Colonic mucosa (tissue), 4 donors: ENCODE results near the gene B9D1. TPM values are rescaled to one million over a fixed set of nuclear protein-coding genes. Genes with fewer than 3 reads are reported as not detected.

Experiments
- DNase-seq: peaks from one replicate; pipeline ENCODE4 v3.0.0-alpha.2; 2020
- H3K27ac ChIP-seq: fragments of 200-600 bp; one replicate; pipeline ENCODE4 v1.8.0; 2021
- H3K27me3 ChIP-seq: fragments of 200-600 bp; one replicate; pipeline ENCODE4 v1.8.0; 2021
- H3K36me3 ChIP-seq: fragments of 200-600 bp; one replicate; pipeline ENCODE4 v1.8.0; 2021
- H3K4me1 ChIP-seq: fragments of 200-600 bp; one replicate; pipeline ENCODE4 v1.8.0; 2021; ENCODE audit warnings: mild to moderate bottlenecking
- H3K4me3 ChIP-seq: fragments of 200-600 bp; one replicate; pipeline ENCODE4 v1.8.0; 2021
- H3K9ac ChIP-seq, 2 donors: one replicate each; pipeline ENCODE4 v1.7.0; 2013; ENCODE audit warnings: control low read depth in 2 of 2, low read depth in 2 of 2, low read length in 2 of 2
- H3K9me3 ChIP-seq: fragments of 200-600 bp; one replicate; pipeline ENCODE4 v1.8.0; 2021
- CTCF ChIP-seq: fragments of 200-600 bp; IDR thresholded peaks from one replicate; pipeline ENCODE4 v1.8.0; 2022; ENCODE audit warnings: antibody characterized with exemption, mild to moderate bottlenecking
- intact Hi-C: fragments of 100-400 bp; cut with DNase I; formaldehyde crosslinking; loops from one replicate; pipeline ENCODE4 v1.14.1; 2022
- total RNA-seq, 2 donors: library from RNA; stranded (reverse); fragmentation: NEBNext Ultra II Directional in 1 of 2; extraction: Animal tissue kit (Norgen Biotek cat#: 25700) in 1 of 2; gene quantifications; one replicate each; pipeline ENCODE4 v1.2.1, GENCODE V29; 2021
- donor health status: healthy.
- donor health status: DM: no; HTN: no; CAD: no.
- donor health status: DM: no; HTN: no; CAD: no.

The B9D1 gene
- total RNA-seq, 2 donors from 2014 or later: 5.6 to 11.9 TPM

- DNase-seq: no peak
- Histone ChIP-seq H3K27ac (no peak overlapping the region), H3K36me3 (no peaks in the 10 kb centered on the region), H3K27me3 (no peaks in the 10 kb centered on the region), H3K9ac (no peak overlapping the region), H3K4me1 (no peaks in the 10 kb centered on the region), H3K4me3 (no peak overlapping the region), H3K9me3 (no peaks in the 10 kb centered on the region)
- intact Hi-C loops: no loop called here
- peak; percentile 34 for TF ChIP-seq CTCF
Measured at GRCh38 chr17:19336938-19337711, 25.4 kb downstream of the B9D1 start.

GRCh38 chr17:19335951-19336631 is 26.4 kb downstream of the B9D1 start:
- Histone ChIP-seq H3K27me3 (no peaks in the 10 kb centered on the region), H3K36me3 (no peaks in the 10 kb centered on the region), H3K4me3 (no peak overlapping the region), H3K27ac (no peak overlapping the region), H3K4me1 (no peaks in the 10 kb centered on the region), H3K9me3 (no peaks in the 10 kb centered on the region), H3K9ac (no peak overlapping the region)
- TF ChIP-seq CTCF: no peak
- intact Hi-C loops: no loop called here
- no peak for DNase-seq

- no peaks in the 10 kb centered on the region for H3K9me3 ChIP-seq
- H3K9ac ChIP-seq: no peak overlapping the region
- no peak overlapping the region for H3K4me3 ChIP-seq
- no peak for DNase-seq
- no peak overlapping the region for H3K27ac ChIP-seq
- H3K36me3 ChIP-seq: no peaks in the 10 kb centered on the region
- no peaks in the 10 kb centered on the region for H3K27me3 ChIP-seq
- intact Hi-C loops: no loop called here
- no peaks in the 10 kb centered on the region for H3K4me1 ChIP-seq
- no peak for TF ChIP-seq CTCF
Measured at GRCh38 chr17:19334331-19334730, 28.2 kb downstream of the B9D1 start.

GRCh38 chr17:19333736-19334290 is 28.7 kb downstream of the B9D1 start:
- no peak for DNase-seq
- H3K4me3 ChIP-seq: no peak overlapping the region

GRCh38 chr17:19333132-19333440 is 29.4 kb downstream of the B9D1 start:
- TF ChIP-seq CTCF: no peak

More at GRCh38 chr17:19333736-19334290, 28.7 kb downstream of the B9D1 start:
- Histone ChIP-seq H3K9ac (no peak overlapping the region), H3K4me1 (no peaks in the 10 kb centered on the region), H3K27ac (no peak overlapping the region), H3K36me3 (no peaks in the 10 kb centered on the region), H3K9me3 (no peaks in the 10 kb centered on the region), H3K27me3 (no peaks in the 10 kb centered on the region)
- no peak for TF ChIP-seq CTCF
- intact Hi-C loops: no loop called here

More at GRCh38 chr17:19333132-19333440, 29.4 kb downstream of the B9D1 start:
- Histone ChIP-seq H3K27me3 (no peaks in the 10 kb centered on the region), H3K36me3 (no peaks in the 10 kb centered on the region), H3K27ac (no peak overlapping the region), H3K4me3 (no peak overlapping the region), H3K9ac (no peak overlapping the region), H3K9me3 (no peaks in the 10 kb centered on the region), H3K4me1 (no peaks in the 10 kb centered on the region)
- DNase-seq: no peak
- intact Hi-C loops: no loop called here
